Activated CD4-positive, CD25-positive, alpha-beta regulatory T cell treated with anti-CD3 and anti-CD28 coated beads, Interleukin-2, amount 50 U/mL, for 16 hours (primary cell): ENCODE data around the gene ACTL9.

ENCODE experiments used
- DNase-seq: peaks from one replicate; pipeline ENCODE4 v3.0.0-alpha.2; 2020; ENCODE audit warnings: low read depth, low spot score

Gene ACTL9

DNA sequence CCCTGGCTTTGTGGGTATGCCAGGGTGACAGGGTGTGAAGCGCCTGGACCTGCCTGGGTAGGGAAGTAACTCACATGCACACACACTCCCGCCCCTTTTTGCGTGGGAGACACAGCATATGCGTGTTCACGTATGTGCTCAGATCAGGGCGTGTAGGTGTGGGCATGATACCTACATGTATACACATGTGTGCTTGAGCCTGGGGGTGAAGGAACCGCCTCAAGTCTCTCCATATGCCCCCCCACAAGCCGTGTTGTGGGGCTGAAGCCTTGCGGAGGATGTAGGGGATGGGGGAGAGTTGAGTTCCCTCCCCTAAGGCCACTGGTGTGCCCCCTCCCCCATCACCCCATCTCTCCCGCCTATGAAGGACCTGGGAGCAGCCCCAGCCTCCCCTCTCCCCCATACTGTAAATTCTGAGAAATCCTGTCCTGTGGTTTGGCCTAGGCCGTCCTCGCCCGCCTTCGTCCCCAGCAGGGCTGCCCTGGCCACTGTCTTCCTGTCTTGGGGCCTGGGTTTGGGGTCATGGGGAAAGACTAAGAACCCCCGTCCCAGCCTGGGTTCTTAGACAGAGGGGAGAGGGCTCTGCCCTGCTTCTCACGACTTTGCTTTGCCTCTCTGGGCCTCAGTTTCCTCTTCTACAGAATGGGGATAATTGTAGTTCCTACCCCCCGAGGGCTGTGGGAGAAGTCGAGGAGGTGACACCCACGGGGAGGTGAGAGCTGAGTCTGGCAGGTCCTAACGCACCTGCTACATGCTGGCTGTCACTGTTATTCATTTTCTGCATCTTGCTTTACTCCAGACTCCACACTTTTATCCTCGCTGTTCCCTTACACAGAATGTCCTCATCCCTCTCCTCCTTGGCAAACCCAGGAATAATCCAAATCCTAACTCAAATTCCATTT, 14.3 kb downstream of the ACTL9 start:
- no peak for DNase-seq

GRCh38 chr19:8682931-8683330, 15.7 kb downstream of the ACTL9 start:
- DNase-seq, result no peak

- DNase-seq, result no peak
Observed at GRCh38 chr19:8682472-8682871, 16.1 kb downstream of the ACTL9 start.

DNA sequence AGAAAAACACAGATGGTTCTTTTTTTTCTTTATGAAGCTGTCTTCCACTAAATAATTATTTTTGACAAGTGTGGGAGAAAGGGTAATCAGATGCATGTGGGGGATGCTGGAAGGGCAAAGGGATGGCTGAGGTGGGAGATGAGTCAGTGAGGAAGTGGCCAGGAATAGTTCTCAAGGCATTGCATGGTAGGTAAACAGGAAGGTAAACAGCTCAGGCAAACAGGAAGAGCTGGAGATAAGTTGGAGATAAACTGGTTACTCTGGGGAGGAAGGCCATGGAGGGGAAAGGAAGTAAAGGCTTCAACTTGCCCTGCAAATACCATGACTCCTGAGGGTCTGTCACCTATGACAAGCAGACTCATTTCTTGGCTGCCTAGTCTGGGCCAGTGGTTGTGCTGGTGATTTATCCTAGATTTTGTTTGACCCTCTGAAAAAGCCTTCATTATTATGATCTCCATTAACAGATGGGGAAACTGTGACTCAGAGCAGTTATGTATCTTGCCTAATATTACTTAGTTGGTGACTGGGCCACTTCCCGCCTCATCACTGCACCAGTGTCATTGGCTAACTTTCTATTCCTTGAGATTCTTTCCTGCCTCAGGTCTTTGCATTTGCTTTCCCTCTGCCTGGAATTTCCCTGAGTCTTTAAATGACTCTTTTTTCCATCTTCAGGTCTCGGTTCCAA, 17.1 kb downstream of the ACTL9 start:
- DNase-seq, result no peak

- no peak for DNase-seq
Observed at GRCh38 chr19:8680676-8681344, 17.8 kb downstream of the ACTL9 start.

- no peak for DNase-seq
Observed at GRCh38 chr19:8678244-8678807, 20.3 kb downstream of the ACTL9 start.

GRCh38 chr19:8675066-8675465, 23.5 kb downstream of the ACTL9 start:
- no peak for DNase-seq

DNA sequence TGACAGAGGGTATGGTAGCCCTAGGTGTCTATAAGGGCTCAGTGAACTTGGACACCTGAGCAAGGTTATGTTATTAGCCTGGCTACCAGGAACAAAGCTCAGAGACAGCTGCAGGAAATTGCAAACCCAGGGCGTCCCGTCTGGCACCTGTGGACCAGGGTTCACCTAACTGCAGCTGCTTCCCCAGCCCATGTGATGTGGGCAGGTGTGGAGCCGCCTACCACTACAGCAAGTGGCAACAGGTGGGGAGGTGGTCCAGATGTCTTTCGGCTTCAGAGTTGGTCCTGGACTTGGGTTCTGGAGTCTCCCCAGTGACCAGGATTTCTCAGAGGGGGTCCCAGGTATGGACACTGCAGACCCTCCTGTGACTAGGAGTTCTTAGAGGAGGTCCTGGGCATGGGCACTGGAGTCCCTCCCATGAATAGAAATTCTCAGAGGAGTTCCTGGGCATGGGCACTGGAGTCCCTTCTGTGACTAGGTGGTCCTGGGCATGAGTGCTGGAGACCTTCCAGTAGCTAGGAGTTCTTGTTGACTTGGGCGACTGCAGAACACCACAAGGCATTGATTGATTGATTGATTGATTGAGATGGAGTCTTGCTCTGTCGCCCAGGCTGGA, 25.2 kb downstream of the ACTL9 start:
- DNase-seq, result no peak

- no peak for DNase-seq
Observed at GRCh38 chr19:8666814-8667405, 31.7 kb downstream of the ACTL9 start.

GRCh38 chr19:8665468-8666213, 33.0 kb downstream of the ACTL9 start:
- DNase-seq, result no peak

- DNase-seq, result no peak
Observed at GRCh38 chr19:8664671-8665057, 33.9 kb downstream of the ACTL9 start.

- no peak for DNase-seq
Observed at GRCh38 chr19:8663920-8664670, 34.5 kb downstream of the ACTL9 start.

DNA sequence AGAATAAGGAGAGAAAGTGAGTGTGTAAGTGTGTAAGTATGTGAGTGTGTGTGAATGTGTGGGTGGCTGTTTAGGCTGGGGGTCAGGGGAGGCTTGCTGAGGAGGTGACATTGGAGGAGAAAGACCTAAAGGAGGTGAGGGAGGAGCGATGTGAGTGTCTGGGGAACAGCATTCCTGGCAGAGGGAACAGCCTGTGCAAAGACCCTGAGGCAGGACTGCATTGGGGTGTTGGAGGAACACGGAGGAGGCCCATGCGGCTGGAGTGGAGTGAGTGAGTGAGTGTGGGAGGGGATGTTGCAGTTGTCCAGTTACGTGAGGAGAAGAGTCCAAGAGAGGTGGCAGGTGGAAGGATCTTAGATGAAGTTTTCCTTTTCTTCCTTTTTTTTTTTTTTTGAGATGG, 36.3 kb downstream of the ACTL9 start:
- DNase-seq, result no peak

DNA sequence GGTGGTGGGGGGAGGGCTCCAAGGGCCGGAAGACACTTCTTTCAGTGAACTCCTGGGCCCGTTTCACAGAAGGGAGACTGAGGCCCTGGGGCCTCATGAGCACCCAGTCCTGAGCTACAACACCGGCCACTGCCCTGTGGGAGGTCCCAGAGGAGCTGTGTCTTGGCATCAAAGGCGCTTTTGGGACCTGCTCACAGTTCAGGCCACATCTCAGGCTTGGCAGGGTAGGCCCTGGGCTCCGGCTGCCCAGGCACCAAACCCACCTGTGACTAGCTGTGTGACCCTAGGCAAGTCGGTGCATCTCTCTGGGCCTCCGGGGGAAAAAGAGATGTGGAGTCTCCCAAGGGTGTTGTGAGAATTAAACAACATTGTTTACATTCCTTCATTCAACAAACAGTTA, 38.7 kb downstream of the ACTL9 start:
- DNase-seq, result no peak

DNA sequence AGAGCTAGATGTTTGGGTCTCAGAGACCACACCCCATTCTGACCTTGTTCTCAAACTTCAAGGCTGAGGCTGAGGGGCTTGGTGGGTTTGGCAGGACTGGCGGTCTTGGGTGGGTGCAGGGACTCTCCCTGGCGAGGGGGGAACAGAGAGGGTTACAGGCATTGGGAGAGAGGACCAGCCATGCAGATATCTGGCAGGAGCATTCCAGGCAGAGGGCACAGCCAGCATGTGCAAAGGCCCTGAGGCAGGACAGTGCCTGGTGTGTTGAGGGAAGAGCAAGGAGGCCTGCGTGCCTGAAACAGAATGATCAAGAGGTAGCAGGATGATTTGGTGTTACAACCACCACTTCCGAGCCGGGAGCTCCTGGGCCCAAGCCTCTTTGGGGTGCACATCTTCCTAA, 40.7 kb downstream of the ACTL9 start:
- no peak for DNase-seq

DNA sequence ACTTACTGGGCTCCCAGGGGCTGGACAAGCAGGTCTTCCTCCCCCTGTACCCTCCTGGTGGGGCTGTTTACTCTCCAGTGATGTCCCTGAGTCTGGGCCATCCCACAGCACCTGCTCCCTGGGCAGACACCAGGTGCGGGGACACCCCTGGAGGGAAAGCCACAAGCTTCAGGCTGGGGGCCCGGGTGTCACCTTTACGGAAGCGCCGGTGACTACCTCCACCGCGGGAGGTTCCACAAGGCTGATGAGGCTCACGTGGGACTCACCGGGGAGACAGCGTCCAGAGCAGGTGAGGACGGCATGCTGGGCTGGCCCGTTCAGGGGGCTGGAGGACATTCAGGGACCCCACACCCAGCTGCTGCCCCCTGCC, 43.3 kb downstream of the ACTL9 start:
- no peak for DNase-seq

DNA sequence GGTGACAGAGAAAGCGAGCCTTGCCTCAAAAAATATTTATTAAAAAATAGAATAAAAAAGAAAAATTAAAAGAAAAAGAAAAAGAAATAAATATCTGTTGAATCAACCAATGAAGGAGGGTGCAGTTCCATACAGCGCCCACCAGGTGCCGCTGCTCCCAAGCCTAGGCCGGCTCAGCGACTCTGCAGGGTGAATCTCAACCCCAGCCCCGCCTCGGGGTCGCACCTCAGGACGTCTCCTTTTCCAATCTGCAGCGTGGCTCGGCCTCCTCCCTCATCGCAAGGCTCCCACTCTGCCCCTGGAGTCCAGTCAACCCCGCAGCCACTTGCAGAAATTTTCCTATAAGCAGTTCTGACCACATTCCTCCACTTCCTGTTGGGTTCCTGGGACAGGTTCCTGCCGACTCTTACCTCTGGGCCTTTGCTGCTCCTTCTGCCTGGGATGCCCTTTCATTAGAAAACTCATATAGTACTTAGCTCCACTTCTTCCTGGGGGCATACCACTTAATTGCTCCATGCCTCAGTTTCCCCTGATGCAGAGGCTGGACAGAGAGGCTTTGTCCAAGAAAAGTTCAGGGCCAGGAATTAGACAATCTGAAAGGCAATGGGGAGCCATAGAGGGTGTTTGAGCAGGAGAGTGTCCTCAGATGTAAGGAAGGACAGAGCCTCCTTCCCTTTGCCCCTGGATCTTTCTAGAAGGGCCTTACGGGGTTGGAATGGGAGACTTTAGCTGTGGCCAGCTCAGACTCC, 43.8 kb downstream of the ACTL9 start:
- DNase-seq, result peak; percentile 42

DNA sequence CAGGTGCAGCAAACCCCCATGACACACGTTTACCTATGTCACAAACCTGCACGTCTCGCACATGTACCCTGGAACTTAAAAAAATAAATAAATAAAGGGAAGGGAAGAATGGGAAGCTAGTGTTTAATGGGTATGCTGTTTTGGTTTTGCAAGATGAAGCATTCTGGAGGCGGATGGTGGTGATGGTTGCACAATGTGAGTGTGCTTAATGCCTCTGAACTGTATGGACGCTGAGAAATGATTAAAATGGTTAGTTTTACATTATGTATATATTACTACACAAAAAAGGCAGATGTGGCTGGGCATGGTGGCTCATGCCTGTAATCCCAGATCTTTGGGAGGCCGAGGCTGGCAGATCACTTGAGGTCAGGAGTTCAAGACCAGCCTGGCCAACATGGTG, 50.4 kb downstream of the ACTL9 start:
- no peak for DNase-seq
